NCI-H1105 (cell line): ENCODE data around the gene ATG4C.
A peak's percentile ranks its signal among the peaks of the same experiment; 100 is the strongest.

Experiments used
- DNase-seq: peaks from one replicate; lab custom pipeline; 2025; lab: John Stamatoyannopoulos, UW

The ATG4C gene

DNA sequence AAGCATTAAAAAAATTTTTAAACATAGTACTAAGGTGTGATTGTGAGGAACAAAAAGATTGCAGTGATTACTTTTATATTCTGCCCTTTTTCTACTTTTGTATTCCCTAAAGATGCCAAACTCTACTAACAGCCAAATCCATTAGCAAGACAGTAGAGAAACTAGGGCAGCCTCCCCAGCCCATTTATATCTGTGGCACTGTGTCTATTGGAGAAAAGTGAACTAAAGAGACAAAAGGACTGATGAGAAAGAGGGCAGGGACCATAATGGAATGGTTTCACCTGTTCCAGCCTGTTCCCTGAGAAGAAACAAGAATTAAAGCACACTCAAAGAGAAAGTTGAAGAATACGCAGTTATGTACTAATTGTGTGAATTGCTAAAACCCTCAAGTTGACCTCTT is 56.6 kb downstream of the ATG4C start:
- DNase-seq, result no peak

DNA sequence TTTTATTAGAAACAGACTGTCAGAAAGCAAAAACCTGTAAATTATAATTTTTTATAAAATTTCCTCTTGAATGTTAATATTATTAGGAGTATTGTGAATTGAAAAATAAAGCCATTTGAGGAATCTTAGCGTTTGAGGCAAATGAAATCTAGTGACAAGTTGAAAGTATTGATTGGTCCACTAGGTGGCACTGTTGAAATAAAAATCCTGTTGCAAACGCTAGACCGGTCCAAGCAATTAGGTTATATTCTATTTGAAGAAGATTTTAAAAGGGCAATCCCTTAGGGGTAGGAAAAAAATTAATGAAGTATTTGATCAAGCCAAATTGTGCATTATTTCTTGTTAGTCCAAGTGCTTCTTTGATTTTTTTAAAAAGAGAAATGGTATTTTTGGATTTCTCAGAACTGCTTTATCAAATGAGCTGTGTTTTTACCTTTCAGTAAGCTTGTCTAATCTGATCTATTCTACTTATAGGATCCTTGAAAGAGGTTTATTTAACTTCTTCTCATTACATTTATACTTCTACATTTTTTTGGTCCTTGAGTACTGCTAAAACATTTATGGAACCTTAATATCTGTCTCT is 57.7 kb downstream of the ATG4C start:
- DNase-seq, result peak; percentile 57

DNA sequence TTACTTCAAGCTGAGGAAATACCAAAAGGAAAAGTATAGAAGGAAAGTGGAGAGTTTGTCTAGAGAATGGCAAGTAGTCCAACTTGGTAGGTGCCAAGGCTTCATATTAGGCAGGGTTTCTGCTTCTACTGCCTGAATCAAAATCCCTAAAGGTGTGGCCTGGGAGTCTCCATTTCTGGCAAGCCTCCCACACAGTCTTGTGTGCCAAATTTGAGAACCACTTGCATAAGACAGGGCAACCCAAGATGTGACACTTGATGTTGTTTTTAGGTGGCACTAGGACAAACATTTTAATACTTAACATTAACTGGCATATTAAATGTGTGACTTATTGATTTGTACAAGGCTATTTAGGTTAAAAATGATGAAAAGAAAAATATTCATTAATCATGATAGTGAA is 60.1 kb downstream of the ATG4C start:
- DNase-seq, result no peak

GRCh38 chr1:62849031-62849430 is 65.1 kb downstream of the ATG4C start:
- DNase-seq, result no peak

GRCh38 chr1:62852253-62852652 is 68.3 kb downstream of the ATG4C start:
- DNase-seq, result no peak

DNA sequence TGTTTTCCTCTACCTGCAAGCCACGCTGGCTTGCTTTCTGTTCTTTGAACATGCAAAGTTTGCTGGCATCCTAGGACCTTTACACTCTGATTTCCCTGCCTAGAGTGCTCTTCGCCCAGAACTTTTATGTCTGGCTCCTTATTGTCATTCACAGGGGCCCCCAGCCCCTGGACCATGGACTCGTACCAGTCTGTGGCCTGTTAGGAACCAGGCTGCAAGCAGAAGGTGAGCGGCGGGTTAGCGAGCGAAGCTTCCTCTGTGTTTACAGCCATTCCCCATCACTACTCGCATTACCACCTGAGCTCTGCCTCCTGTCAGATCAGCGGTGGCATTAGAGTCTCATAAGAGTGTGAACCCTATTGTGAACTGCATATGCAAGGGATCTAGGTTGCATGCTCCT is 73.0 kb downstream of the ATG4C start:
- no peak for DNase-seq

GRCh38 chr1:62869217-62869754 is 85.4 kb downstream of the ATG4C start:
- no peak for DNase-seq

DNA sequence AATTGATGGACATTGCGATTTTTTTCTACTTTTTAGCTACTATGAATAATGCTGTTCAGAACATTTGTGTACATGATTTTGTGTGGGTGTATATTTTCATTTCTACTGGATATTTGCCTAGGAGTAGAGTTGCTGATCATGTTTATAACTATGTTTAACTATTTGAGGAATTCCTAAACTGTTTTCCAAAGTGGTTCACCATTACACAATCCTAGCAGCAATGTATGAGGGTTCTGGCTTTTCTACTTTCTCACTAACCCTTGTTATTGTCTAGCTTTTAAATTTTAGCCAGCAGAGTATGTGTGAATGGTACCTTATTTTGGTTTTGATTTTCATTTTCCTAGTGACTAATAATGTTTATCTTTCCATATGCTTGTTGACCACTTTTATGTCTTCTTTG is 86.2 kb downstream of the ATG4C start:
- no peak for DNase-seq

DNA sequence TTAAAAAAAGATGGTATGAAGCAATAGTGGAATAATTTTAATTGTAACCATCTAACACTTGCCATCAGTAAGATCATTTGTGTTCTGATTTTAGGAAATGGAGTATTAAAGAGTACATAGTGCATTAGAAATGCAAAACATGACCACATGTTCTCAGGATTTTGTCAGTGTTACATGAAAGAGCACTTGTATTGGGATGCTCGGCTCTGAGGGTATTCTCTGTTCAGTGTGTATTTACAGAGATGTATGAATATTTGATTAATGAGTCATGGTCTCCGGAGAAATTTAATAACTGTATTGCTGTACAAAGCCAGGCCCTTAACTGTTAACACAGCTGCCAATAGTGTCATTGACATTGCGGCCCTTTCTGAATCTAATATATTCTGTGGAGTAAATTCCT is 91.7 kb downstream of the ATG4C start:
- no peak for DNase-seq

- DNase-seq, result peak; percentile 11
Measured at GRCh38 chr1:62876535-62876934, 92.6 kb downstream of the ATG4C start.

- no peak for DNase-seq
Measured at GRCh38 chr1:62877579-62877978, 93.6 kb downstream of the ATG4C start.

- DNase-seq, result no peak
Measured at GRCh38 chr1:62879962-62880361, 96.0 kb downstream of the ATG4C start.

GRCh38 chr1:62882201-62883104 is 98.5 kb downstream of the ATG4C start:
- DNase-seq, result peak; percentile 89

- no peak for DNase-seq
Measured at GRCh38 chr1:62884156-62884740, 100.3 kb downstream of the ATG4C start.

- no peak for DNase-seq
Measured at GRCh38 chr1:62887799-62888507, 104.0 kb downstream of the ATG4C start.

DNA sequence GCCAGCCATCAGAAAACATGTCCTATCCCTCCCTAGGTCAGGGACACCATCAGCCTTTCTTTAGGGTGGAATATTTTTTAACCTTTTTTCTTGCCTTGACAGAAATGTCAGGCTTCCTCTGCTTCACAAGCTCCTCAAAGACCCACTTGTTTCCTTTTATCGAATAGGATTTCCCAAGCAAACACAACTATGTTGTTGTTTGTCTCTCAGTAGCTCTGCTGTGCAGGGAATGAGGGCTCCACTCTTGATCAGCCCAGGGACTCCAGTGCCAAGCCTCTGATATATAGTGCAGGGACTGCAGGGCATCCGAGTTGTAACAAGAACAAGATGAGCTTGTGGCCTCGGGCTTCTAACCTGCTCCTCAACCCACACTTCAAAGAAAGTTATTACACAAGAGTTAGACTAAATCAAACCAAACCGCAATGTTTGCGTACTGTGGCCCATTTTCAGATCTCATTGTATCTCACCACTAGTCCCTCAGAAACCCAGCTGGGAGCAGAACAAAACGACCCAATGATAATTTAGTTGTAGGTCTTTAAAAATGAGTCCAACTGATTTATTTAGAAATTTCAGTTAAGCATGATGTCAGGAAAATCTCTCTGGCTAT is 108.1 kb downstream of the ATG4C start:
- no peak for DNase-seq

GRCh38 chr1:62897788-62898187 is 113.9 kb downstream of the ATG4C start:
- peak; percentile 26 for DNase-seq

DNA sequence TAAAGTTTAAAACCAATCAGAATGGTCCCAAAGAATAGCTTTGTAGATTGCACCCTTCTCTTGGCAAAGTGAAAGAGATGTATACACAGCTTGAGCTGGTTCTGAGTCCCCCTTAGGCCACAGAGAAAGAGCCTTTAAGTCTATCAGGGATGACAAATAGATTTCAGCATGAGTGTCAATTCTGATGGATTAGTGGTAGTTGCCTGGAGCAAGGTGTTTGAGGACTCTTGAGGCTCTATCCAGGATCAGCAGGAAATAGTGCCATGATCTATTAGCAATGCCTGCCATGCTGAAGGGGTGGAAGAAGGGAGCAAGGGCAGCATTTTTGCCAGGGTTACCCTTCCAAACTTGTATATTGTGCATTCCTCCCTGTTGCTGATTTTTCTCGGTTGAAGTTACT is 116.6 kb downstream of the ATG4C start:
- DNase-seq, result no peak

DNA sequence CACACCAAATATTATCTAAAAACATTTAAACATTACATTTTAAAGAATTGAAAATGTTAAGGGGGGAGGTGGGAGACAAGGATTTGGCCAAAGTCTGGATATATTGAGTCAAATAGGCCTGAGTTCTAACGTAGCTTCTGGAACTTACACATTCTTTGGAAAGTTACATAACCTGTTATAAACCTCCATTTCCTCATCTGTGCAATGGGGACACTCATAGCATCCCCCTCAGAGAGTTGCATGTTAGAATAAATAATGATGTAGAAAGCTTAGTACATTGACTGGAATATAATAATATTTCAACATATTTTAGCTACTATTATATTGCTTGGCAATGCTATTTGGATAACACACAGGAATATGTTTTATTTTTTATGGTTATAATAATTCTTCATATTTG is 117.7 kb downstream of the ATG4C start:
- no peak for DNase-seq

GRCh38 chr1:62903522-62903921 is 119.6 kb downstream of the ATG4C start:
- no peak for DNase-seq

- DNase-seq, result peak; percentile 64
Measured at GRCh38 chr1:62903982-62904855, 120.3 kb downstream of the ATG4C start.
